Endothelial cell of umbilical vein (primary cell): ENCODE measurements around the gene MDGA2.

Experiments
- EZH2 ChIP-seq: IDR thresholded peaks from 2 replicates; pipeline ENCODE4 v1.6.1; 2012; ENCODE audit warnings: borderline replicate concordance, low read depth, mild to moderate bottlenecking, moderate library complexity, low read length, inconsistent platforms; ENCODE audit not compliant: severe bottlenecking
- TF ChIP-seq, protein P1 (sequence below), 2 donors: IDR thresholded peaks; 1 replicate in 1 of 2; 2 replicates in 1 of 2; pipeline ENCODE4 v1.5.1; 2011; ENCODE audit warnings: low read length in 2 of 2, mild to moderate bottlenecking in 2 of 2, moderate library complexity in 2 of 2, control low read depth in 1 of 2, inconsistent platforms in 1 of 2, low read depth in 1 of 2; ENCODE audit not compliant: insufficient read depth in 1 of 2; ENCODE audit errors: extremely low read depth in 1 of 2

DNA sequence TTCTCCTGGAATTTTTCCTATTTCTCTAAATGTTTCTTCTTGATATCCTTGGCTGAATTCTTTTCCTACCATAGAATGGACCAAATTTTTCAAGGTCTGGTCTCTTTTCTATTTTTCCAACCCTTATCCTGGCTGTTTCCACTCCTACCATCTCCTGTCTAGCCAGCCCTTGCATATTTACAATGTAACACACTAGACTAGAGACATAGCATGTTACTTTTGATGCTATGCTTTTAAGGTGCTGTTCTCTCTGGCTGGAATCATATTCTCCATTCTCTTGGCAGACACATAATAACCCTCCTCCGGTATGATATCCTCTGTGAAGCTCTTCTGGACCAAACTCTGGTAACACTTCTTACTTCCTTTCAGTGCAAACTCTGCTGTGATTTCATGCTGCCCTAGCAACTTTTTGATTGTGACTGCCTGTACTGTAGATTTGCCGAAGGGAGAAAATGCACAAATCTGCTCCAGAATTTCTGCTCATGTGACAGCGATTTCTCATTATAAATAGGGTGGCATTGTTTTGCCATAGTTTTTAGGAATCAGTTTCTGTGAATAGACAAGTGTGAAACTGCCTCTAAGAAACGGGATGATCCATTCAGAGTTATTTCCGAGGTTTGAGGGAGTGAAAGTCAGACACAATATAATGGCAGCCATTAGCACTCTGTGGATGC, 284.4 kb downstream of the MDGA2 start:
- TF ChIP-seq, protein P1, sequence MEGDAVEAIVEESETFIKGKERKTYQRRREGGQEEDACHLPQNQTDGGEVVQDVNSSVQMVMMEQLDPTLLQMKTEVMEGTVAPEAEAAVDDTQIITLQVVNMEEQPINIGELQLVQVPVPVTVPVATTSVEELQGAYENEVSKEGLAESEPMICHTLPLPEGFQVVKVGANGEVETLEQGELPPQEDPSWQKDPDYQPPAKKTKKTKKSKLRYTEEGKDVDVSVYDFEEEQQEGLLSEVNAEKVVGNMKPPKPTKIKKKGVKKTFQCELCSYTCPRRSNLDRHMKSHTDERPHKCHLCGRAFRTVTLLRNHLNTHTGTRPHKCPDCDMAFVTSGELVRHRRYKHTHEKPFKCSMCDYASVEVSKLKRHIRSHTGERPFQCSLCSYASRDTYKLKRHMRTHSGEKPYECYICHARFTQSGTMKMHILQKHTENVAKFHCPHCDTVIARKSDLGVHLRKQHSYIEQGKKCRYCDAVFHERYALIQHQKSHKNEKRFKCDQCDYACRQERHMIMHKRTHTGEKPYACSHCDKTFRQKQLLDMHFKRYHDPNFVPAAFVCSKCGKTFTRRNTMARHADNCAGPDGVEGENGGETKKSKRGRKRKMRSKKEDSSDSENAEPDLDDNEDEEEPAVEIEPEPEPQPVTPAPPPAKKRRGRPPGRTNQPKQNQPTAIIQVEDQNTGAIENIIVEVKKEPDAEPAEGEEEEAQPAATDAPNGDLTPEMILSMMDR (IDR thresholded peaks at IDR 0.05; ENCODE audit: extremely low read depth in 1 of 2, insufficient read depth in 1 of 2, low read depth in 1 of 2, low read length in 2 of 2): no peak
- no peak for TF ChIP-seq EZH2
